ENCODE results near the gene TM9SF2.

DNA sequence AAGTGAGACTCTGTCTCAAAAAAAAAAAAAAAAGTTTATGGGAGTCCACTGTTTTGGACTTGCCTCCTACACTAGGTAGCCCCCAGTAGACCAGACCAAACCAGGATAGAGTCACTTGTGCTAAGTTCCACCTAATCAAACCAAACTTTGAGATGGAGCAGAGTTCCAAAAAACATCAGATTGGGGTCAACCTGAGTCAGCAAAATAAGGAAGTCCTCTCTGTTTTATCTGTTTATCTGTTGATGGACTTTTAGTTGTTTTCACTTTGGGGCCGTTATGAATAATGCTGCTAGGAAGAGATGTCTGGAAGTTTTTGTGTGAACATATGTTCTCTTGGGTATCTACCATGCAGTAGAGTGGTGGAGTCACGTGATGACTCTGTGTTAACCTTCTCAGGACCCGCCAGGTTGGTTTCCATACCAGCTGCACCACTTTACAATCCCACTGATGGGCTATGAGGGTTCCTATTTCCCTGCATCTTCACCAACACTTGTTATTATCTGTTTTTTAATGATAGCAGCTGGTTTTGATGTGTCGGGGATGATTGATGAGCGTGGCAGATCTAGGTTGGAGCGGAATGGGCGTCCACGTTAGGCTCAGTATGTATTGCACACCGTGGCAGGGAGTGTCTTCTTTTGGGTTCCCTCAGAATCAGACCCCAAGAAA lies 46.6 kb upstream of the TM9SF2 start:
- TF ChIP-seq, protein P1, sequence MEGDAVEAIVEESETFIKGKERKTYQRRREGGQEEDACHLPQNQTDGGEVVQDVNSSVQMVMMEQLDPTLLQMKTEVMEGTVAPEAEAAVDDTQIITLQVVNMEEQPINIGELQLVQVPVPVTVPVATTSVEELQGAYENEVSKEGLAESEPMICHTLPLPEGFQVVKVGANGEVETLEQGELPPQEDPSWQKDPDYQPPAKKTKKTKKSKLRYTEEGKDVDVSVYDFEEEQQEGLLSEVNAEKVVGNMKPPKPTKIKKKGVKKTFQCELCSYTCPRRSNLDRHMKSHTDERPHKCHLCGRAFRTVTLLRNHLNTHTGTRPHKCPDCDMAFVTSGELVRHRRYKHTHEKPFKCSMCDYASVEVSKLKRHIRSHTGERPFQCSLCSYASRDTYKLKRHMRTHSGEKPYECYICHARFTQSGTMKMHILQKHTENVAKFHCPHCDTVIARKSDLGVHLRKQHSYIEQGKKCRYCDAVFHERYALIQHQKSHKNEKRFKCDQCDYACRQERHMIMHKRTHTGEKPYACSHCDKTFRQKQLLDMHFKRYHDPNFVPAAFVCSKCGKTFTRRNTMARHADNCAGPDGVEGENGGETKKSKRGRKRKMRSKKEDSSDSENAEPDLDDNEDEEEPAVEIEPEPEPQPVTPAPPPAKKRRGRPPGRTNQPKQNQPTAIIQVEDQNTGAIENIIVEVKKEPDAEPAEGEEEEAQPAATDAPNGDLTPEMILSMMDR (IDR thresholded peaks at IDR 0.05) = no peak
- no peak for TF ChIP-seq POLR2A (IDR thresholded peaks at IDR 0.05)

All from thyroid gland (tissue), 4 donors.